Ishikawa (cell line): Measurements from ENCODE around the gene DNAJB2.
A peak's percentile ranks its signal among the peaks of the same experiment; 100 is the strongest.

Experiments
- CEBPB ChIP-seq: IDR thresholded peaks from 2 replicates; pipeline ENCODE4 v1.6.1; 2012
- CREB1 ChIP-seq: IDR thresholded peaks from 2 replicates; pipeline ENCODE4 v1.6.1; 2012; ENCODE audit warnings: low read depth
- EGR1 ChIP-seq: IDR thresholded peaks from 2 replicates; pipeline ENCODE4 v1.6.1; 2012
- EP300 ChIP-seq: IDR thresholded peaks from 2 replicates; pipeline ENCODE4 v1.6.1; 2012; ENCODE audit warnings: borderline replicate concordance
- FOXM1 ChIP-seq: IDR thresholded peaks from 2 replicates; pipeline ENCODE4 v1.6.1; 2012; ENCODE audit warnings: low read depth, borderline replicate concordance
- MAX ChIP-seq: IDR thresholded peaks from 2 replicates; pipeline ENCODE4 v1.6.1; 2012
- NFIC ChIP-seq: IDR thresholded peaks from 2 replicates; pipeline ENCODE4 v1.6.1; 2012
- RAD21 ChIP-seq: IDR thresholded peaks from 2 replicates; pipeline ENCODE4 v1.6.1; 2012; ENCODE audit warnings: low read depth
- TAF1 ChIP-seq: IDR thresholded peaks from 2 replicates; pipeline ENCODE4 v1.6.1; 2012; ENCODE audit warnings: low read depth, mild to moderate bottlenecking
- TCF12 ChIP-seq: IDR thresholded peaks from 2 replicates; pipeline ENCODE4 v1.6.1; 2012; ENCODE audit warnings: low read depth
- TEAD4 ChIP-seq: IDR thresholded peaks from 2 replicates; pipeline ENCODE4 v1.6.1; 2012
- YY1 ChIP-seq: IDR thresholded peaks from 2 replicates; pipeline ENCODE4 v1.6.1; 2012; ENCODE audit warnings: low read depth
- ZBTB7A ChIP-seq: IDR thresholded peaks from 2 replicates; pipeline ENCODE4 v1.6.1; 2012; ENCODE audit warnings: low read depth
- TF ChIP-seq, protein P1 (sequence below): IDR thresholded peaks from 2 replicates; pipeline ENCODE4 v1.6.1; 2012
- TF ChIP-seq, protein P2 (sequence below): IDR thresholded peaks from 2 replicates; pipeline ENCODE4 v1.6.1; 2012; ENCODE audit warnings: low read depth, mild to moderate bottlenecking

The DNAJB2 gene

GRCh38 chr2:219268294-219268693 is 10.9 kb upstream of the DNAJB2 start:
- TF ChIP-seq EP300 (peak; percentile 58; the same call in 1 of the 2 replicates), TCF12 (0 out of 2 replicates have a peak, but pooled peaks have one; percentile 21), NFIC (peak; percentile 53), CREB1 (no peak)

- TF ChIP-seq, protein P1, sequence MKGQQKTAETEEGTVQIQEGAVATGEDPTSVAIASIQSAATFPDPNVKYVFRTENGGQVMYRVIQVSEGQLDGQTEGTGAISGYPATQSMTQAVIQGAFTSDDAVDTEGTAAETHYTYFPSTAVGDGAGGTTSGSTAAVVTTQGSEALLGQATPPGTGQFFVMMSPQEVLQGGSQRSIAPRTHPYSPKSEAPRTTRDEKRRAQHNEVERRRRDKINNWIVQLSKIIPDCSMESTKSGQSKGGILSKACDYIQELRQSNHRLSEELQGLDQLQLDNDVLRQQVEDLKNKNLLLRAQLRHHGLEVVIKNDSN: no peak
- TF ChIP-seq MAX: peak; percentile 64; the same call in 1 of the 2 replicates
- TF ChIP-seq RAD21: no peak
- peak; percentile 83 for TF ChIP-seq NFIC
Observed at GRCh38 chr2:219269362-219270054, 9.7 kb upstream of the DNAJB2 start.

DNA sequence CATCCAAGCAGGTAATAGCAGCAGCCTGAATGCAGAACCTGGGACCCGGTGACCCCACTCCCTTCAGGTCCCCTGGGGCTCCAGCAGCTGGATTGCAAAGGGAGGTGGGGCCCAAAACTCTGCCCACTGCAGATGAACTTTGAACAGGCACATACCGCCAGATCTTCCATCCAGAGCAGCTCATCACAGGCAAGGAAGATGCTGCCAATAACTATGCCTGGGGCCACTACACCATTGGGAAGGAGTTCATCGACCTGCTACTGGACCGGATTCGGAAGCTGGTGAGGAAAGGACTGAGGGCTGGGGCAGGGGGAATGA is 9.2 kb upstream of the DNAJB2 start:
- TF ChIP-seq CREB1 (no peak), ZBTB7A (no peak), MAX (no peak), TEAD4 (no peak), EP300 (no peak), NFIC (no peak), EGR1 (no peak), TAF1 (no peak)
- TF ChIP-seq, protein P2, sequence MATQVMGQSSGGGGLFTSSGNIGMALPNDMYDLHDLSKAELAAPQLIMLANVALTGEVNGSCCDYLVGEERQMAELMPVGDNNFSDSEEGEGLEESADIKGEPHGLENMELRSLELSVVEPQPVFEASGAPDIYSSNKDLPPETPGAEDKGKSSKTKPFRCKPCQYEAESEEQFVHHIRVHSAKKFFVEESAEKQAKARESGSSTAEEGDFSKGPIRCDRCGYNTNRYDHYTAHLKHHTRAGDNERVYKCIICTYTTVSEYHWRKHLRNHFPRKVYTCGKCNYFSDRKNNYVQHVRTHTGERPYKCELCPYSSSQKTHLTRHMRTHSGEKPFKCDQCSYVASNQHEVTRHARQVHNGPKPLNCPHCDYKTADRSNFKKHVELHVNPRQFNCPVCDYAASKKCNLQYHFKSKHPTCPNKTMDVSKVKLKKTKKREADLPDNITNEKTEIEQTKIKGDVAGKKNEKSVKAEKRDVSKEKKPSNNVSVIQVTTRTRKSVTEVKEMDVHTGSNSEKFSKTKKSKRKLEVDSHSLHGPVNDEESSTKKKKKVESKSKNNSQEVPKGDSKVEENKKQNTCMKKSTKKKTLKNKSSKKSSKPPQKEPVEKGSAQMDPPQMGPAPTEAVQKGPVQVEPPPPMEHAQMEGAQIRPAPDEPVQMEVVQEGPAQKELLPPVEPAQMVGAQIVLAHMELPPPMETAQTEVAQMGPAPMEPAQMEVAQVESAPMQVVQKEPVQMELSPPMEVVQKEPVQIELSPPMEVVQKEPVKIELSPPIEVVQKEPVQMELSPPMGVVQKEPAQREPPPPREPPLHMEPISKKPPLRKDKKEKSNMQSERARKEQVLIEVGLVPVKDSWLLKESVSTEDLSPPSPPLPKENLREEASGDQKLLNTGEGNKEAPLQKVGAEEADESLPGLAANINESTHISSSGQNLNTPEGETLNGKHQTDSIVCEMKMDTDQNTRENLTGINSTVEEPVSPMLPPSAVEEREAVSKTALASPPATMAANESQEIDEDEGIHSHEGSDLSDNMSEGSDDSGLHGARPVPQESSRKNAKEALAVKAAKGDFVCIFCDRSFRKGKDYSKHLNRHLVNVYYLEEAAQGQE: no peak
- TF ChIP-seq, protein P1: no peak

DNA sequence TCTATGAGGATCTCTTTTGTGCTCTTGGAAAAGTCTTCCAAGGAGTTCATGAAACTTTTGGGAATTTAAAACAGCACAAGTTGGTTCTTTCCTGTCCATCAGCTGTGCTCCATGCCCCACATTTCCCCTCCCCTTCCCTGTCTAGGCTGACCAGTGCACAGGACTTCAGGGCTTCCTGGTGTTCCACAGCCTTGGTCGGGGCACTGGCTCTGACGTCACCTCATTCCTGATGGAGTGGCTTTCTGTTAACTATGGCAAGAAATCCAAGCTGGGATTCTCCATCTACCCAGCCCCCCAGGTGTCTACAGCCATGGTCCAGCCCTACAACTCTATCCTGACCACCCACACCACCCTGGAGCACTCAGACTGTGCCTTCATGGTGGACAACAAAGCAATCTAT is 8.1 kb upstream of the DNAJB2 start:
- TF ChIP-seq FOXM1 (no peak), CEBPB (no peak)

DNA sequence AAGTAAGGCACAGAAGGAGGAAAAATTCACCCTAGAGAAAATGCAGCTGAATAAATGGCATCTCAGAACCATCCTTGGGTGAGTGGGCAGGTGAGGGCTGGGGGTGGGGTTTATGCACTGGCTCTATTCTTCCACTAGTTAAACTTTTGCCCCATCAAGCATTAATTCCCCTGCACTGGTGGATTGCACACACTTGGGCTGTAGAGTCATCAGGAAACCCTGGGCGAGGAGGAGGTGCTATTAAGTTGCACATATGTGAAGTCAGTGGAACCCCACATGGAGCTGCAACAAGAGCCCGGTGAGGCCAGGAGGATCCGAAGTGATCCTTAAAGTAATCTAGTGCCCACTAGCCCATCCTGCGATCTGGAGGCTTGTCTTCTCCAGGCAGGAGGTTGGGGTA is 6.8 kb upstream of the DNAJB2 start:
- TF ChIP-seq MAX (no peak), EP300 (no peak), EGR1 (no peak), CREB1 (no peak), YY1 (no peak), TCF12 (no peak), NFIC (no peak), RAD21 (no peak), CEBPB (no peak), TAF1 (no peak), FOXM1 (no peak), TEAD4 (no peak), ZBTB7A (no peak)
- TF ChIP-seq, protein P1: no peak
- TF ChIP-seq, protein P2: no peak

GRCh38 chr2:219272995-219273394 is 6.2 kb upstream of the DNAJB2 start:
- no peak for TF ChIP-seq FOXM1
- no peak for TF ChIP-seq YY1
- no peak for TF ChIP-seq RAD21
- no peak for TF ChIP-seq NFIC
- TF ChIP-seq TEAD4: no peak
- no peak for TF ChIP-seq CREB1
- TF ChIP-seq, protein P1: no peak
- no peak for TF ChIP-seq TAF1
- TF ChIP-seq EGR1: no peak
- no peak for TF ChIP-seq MAX
- TF ChIP-seq EP300: no peak
- TF ChIP-seq ZBTB7A: no peak
- TF ChIP-seq, protein P2: no peak
- no peak for TF ChIP-seq CEBPB
